ENCODE measurements around the gene NKG7.

GRCh38 chr19:51399231-51399630, 26.8 kb upstream of the NKG7 start:
- TF ChIP-seq JUND (CRISPR knock-in tag; IDR thresholded peaks at IDR 0.05), result no peak
- TF ChIP-seq ZFP36 (IDR thresholded peaks at IDR 0.05; ENCODE audit: borderline replicate concordance, low read depth, low read length, partially characterized antibody), result no peak
- TF ChIP-seq CHCHD3 (CRISPR knock-in tag; IDR thresholded peaks at IDR 0.05), result no peak
- TF ChIP-seq BHLHE40 (IDR thresholded peaks at IDR 0.05; ENCODE audit: low read length), result no peak
- no peak for TF ChIP-seq MXI1 (IDR thresholded peaks at IDR 0.05; ENCODE audit: borderline replicate concordance, low read depth, low read length)
- no peak for TF ChIP-seq FOXP4 (CRISPR knock-in tag; IDR thresholded peaks at IDR 0.05)
- TF ChIP-seq DDIT3 (CRISPR knock-in tag; IDR thresholded peaks at IDR 0.05), result no peak
- no peak for TF ChIP-seq ARNTL (CRISPR knock-in tag; IDR thresholded peaks at IDR 0.05)
- TF ChIP-seq ZNF124 (CRISPR knock-in tag; IDR thresholded peaks at IDR 0.05), result no peak
- no peak for TF ChIP-seq MEIS2 (CRISPR knock-in tag; IDR thresholded peaks at IDR 0.05)
- no peak for TF ChIP-seq ZBTB7B (CRISPR knock-in tag; IDR thresholded peaks at IDR 0.05)
- no peak for TF ChIP-seq ZNF326 (CRISPR knock-in tag; IDR thresholded peaks at IDR 0.05; ENCODE audit: borderline replicate concordance)
- no peak for TF ChIP-seq RFX5 (IDR thresholded peaks at IDR 0.05; ENCODE audit: low read depth, low read length)

All from HepG2 (cell line).